KBM-7 (cell line): Measurements from ENCODE around the gene BNC2.
"Not testable (repeated sequence)": the region's sequence is repeated elsewhere in the genome, so short reads cannot be mapped to it uniquely, and the experiment has no call there.

ENCODE experiments used
- DNase-seq: peaks from one replicate; pipeline ENCODE4 v3.0.0-alpha.2; 2015
- in situ Hi-C: fragments of 300-500 bp; cut with MboI; formaldehyde crosslinking; loops from 2 replicates; pipeline ENCODE4 v1.14.3; 2020; ENCODE audit warnings: low sequenced_read_pairs, low pct_unique_long_range_greater_than_20kb, mixed read lengths

Gene BNC2

DNA sequence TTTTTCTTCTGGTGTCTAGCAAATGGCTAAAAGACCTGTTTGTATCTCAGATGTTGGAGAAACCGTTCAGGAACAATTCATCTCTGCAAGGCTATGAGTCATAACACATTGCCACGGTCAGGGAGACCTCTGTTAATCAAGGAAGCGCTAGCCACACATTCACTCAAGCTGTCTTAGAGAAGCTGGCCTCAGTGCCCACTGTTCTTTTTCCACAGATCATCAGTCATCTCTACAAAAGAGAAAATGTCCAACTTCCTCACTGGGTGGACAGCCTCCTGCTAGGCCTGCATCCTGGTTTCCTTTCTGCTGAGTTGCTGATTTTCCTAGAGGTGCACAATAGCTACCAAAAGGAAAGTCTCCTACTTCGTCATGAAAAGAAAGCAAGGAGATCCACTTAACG lies 360.5 kb downstream of the BNC2 start:
- in situ Hi-C loops, result no loop called here
- no peak for DNase-seq

- DNase-seq, result no peak
- in situ Hi-C loops, result no loop called here
Measured at GRCh38 chr9:16505199-16505598, 365.3 kb downstream of the BNC2 start.

GRCh38 chr9:16501726-16502125 lies 368.7 kb downstream of the BNC2 start:
- in situ Hi-C loops, result no loop called here
- DNase-seq, result no peak

- DNase-seq, result no peak
- in situ Hi-C loops, result no loop called here
Measured at GRCh38 chr9:16501141-16501540, 369.3 kb downstream of the BNC2 start.

DNA sequence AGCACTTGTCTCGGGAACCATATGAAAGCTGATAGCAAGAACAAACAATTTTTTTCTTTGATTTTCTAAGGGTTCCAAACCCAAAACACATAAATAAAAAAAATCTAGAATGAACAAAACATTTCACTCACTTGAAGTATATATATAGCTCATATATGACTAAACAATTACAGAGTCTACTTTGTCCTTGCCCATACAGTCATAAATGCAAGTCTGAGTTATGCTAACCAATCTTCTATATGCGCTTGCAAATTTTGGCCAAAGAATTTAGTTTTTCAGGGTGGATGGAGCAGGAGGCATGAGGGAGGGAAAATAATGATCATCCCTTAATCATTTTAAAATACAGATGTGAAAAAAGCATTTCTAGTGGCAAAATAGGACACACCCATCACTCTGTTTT lies 370.1 kb downstream of the BNC2 start:
- DNase-seq, result no peak
- in situ Hi-C loops, result no loop called here

GRCh38 chr9:16499892-16500291 lies 370.6 kb downstream of the BNC2 start:
- DNase-seq, result no peak
- in situ Hi-C loops, result no loop called here

- no peak for DNase-seq
- in situ Hi-C loops, result no loop called here
Measured at GRCh38 chr9:16496908-16497307, 373.6 kb downstream of the BNC2 start.

DNA sequence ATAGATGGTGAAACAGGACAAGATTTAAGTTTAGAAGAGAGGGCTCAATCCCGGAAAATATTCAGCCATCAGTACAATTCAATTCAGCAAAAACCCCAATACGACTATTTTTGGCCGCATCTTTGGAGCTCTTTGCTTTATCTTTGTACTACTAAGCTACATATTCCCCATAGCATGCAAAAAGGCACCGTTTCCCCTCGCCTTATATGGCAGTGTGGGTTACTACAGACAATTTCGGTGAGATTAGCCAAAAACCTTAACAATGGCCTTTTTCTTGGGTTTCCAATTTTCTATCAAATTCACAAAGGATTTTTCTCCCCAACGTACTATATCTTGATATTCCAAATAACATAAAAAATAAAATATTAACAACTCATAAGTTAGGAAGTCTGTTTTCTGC lies 382.6 kb downstream of the BNC2 start:
- in situ Hi-C loops, result no loop called here

DNA sequence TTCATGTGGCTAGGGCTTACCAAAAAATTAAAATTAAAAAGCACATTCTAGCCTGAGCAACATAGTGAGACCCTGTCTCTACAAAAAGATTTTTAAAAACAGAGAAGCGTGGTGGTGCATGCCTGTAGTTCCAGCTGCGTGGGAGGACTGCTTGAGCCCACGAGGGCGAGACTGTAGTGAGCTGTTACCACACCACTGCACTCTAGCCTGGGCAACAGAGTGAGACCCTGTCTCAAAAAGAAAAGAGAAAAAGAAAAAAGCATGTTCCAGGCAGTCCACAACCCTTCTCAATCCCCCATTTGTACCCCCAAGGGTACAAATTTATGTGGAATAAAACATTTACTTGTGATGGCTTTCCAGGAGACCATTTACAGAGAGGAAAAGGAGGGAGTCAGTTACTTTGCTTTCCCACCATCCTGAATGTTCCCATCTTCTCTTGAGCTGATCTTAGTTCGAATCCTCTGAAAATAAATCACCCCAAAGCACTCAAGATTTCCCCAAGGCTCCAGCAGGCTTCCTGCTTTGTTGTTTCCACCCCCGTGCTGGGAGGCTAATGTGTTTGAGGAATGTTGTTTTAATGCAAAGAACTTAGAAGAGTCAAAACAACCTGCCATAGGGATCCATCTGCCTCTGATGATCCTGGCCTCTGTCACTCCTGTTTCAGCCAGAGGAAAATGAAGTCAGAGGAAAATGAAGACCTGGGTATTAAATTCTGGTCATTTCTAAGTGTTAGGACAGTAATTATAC lies 384.7 kb downstream of the BNC2 start:
- DNase-seq, result no peak
- in situ Hi-C loops, result no loop called here

More for the DNA sequence above, 382.6 kb downstream of the BNC2 start:
- no peak for DNase-seq

GRCh38 chr9:16485160-16485559 lies 385.3 kb downstream of the BNC2 start:
- DNase-seq, result no peak
- in situ Hi-C loops, result no loop called here

- in situ Hi-C loops, result no loop called here
- DNase-seq, result no peak
Measured at GRCh38 chr9:16484744-16485143, 385.7 kb downstream of the BNC2 start.

- in situ Hi-C loops, result no loop called here
- DNase-seq, result no peak
Measured at GRCh38 chr9:16484180-16484579, 386.3 kb downstream of the BNC2 start.

GRCh38 chr9:16482764-16483163 lies 387.7 kb downstream of the BNC2 start:
- in situ Hi-C loops, result no loop called here

GRCh38 chr9:16480584-16480983 lies 389.9 kb downstream of the BNC2 start:
- DNase-seq, in situ Hi-C loops: not testable (repeated sequence)

More at GRCh38 chr9:16482764-16483163, 387.7 kb downstream of the BNC2 start:
- DNase-seq, result no peak

DNA sequence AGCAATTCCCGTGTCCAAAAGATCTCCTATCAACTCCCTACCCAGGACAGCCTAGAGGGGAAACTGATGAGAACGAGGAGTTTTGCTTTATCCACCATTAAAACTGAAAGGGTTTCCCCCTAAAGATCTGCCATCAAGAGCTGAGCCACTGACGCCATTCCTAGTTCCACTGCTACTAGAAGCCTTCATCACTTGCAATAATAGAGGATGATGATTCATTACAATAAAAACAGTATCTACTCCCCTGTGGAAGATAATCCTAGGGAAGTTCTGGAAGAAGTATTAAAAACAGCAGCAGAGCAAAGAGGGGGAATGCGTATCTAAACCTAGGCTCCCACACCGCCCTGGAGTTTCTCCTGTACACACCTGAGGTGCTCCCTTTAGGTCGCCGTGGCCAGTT lies 394.5 kb downstream of the BNC2 start:
- no peak for DNase-seq
- in situ Hi-C loops, result no loop called here

- in situ Hi-C loops, result no loop called here
- no peak for DNase-seq
Measured at GRCh38 chr9:16475257-16475656, 395.2 kb downstream of the BNC2 start.

DNA sequence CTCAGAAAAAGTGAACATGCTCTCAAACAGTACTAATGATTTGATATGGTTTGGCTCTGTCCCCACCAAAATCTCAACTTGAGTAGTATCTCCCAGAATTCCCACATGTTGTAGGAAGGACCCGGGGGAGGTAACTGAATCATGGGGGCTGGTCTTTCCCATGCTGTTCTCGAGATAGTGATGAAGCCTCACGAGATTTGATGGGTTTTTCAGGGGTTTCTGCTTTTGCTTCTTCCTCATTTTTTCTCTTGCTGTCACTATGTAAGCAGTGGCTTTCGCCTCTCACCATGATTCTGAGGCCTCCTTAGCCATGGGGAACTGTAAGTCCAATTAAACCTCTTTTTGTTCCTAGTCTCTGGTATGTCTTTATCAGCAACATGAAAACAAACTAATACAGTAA lies 401.3 kb downstream of the BNC2 start:
- in situ Hi-C loops, result no loop called here
- peak; percentile 20 for DNase-seq

DNA sequence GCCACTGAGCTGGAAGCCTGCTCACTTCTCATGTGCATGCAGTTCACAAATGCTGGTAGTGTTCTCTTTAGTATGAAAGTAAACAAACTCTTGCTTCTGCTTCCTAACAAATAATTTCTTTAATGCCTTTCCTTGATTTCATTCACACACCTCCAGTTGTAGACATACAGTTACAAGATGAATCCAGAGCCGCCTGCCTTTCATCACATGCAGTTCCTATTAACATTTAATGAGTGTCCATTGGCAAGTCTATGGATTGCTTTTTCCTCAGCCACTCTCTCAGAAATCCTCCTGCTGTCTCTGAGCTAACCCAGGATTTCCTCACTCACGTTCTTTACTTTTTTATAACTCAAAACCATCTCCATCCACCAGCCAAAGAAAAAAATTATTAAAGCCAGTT lies 408.6 kb downstream of the BNC2 start:
- DNase-seq, result no peak
- in situ Hi-C loops, result no loop called here

DNA sequence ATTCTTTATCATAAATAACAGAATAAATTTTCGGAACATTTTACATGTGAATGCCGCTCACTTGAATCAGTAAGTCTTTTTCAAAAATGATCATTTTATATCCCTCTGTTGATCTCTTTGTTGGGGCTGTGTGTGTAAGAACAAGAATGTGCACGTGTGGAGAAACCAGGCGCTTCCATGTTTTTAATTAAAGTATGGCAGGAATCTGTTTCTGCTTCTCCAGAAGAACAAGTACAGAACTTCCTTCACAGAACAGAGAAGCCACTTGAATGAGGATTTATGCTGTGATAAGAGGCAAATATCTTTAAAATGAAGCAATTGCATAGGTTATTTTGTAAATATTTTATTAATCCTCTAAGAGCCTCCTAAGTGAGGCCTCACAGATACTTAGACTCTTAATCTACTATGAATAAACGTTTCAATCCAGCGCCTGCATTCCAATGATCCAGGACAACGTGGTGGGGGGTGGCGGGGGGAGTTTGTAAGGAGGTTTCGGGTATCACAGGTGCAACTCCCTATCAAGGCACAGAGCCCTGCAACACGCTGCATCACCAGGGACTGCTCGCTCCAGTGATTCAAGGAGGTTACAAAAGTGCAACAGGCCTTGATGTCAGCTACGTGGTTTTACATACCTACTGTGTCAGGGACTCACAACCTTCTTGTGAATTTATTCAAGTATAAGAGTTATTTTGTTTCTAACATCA lies 409.2 kb downstream of the BNC2 start:
- no peak for DNase-seq
- in situ Hi-C loops, result no loop called here

GRCh38 chr9:16460696-16461095 lies 409.8 kb downstream of the BNC2 start:
- in situ Hi-C loops, result no loop called here
- no peak for DNase-seq
